ENCODE data around the gene TFAP2D.

Gene TFAP2D

GRCh38 chr6:50807035-50807434 lies 93.7 kb downstream of the TFAP2D start:
- no peak overlapping the region for H3K27ac ChIP-seq
- TF ChIP-seq, protein P1, sequence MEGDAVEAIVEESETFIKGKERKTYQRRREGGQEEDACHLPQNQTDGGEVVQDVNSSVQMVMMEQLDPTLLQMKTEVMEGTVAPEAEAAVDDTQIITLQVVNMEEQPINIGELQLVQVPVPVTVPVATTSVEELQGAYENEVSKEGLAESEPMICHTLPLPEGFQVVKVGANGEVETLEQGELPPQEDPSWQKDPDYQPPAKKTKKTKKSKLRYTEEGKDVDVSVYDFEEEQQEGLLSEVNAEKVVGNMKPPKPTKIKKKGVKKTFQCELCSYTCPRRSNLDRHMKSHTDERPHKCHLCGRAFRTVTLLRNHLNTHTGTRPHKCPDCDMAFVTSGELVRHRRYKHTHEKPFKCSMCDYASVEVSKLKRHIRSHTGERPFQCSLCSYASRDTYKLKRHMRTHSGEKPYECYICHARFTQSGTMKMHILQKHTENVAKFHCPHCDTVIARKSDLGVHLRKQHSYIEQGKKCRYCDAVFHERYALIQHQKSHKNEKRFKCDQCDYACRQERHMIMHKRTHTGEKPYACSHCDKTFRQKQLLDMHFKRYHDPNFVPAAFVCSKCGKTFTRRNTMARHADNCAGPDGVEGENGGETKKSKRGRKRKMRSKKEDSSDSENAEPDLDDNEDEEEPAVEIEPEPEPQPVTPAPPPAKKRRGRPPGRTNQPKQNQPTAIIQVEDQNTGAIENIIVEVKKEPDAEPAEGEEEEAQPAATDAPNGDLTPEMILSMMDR (conservative IDR thresholded peaks at IDR 0.05; ENCODE audit: low read depth): no peak
- CTCF ChIA-PET: no interaction called here
- no peak for DNase-seq (ENCODE audit: low spot score)
- POLR2A ChIA-PET (ENCODE audit: low non-redundant PET): no interaction called here

DNA sequence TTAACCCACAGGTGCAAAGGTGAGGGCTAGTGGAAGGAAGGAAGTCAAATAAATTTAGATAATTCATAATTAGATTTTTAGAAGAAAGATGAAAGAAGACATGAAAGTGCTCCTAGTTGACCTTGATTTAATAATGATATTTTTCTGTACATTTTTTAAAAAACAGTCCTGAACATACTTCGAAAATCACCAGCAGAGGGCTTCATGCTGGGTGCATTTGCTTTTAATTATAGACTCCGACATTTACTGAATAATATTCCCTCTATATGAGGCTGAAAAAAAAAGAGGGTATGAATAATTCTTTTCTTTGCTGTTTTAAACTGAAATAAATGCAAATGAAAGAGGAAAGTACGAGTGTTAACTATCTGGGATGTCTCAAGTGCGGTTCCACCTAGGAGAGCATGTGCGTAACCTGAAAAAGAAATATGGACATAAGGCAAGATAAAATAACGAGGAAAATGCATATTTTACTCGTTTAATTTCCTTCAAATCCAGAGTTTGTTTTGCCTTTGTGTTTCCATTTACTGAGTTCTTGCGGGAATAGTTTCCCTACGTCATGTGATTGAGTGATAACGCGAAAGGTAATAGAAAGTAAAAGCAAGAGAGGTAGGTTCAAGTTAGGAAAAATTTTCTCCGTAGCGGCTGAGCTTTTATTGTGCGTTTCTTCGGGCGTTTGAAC lies 102.2 kb downstream of the TFAP2D start:
- ChIA-PET CTCF (interaction anchor here (0.6 to 0.7 kb wide), 6 partner anchors 137 to 724 kb away, joined by 3 to 5 read pairs (median 4); no protein-coding TSS in a partner anchor), POLR2A (ENCODE audit: low non-redundant PET) (no interaction called here)
- DNase-seq (ENCODE audit: low spot score): peak; percentile 8
- no peak overlapping the region for H3K27ac ChIP-seq
- TF ChIP-seq, protein P1 (conservative IDR thresholded peaks at IDR 0.05; ENCODE audit: low read depth): no peak

GRCh38 chr6:50816115-50816675 lies 102.9 kb downstream of the TFAP2D start:
- TF ChIP-seq, protein P1 (conservative IDR thresholded peaks at IDR 0.05; ENCODE audit: low read depth): peak; percentile 73
- POLR2A ChIA-PET (ENCODE audit: low non-redundant PET): no interaction called here
- H3K27ac ChIP-seq: no peak overlapping the region
- CTCF ChIA-PET: interaction anchor here (0.6 to 0.7 kb wide), 6 partner anchors 136 to 723 kb away, joined by 3 to 5 read pairs (median 4); no protein-coding TSS in a partner anchor
- DNase-seq (ENCODE audit: low spot score): peak; percentile 54

- TF ChIP-seq, protein P1 (conservative IDR thresholded peaks at IDR 0.05; ENCODE audit: low read depth): no peak
- no peak overlapping the region for H3K27ac ChIP-seq
- ChIA-PET POLR2A (ENCODE audit: low non-redundant PET) (no interaction called here), CTCF (interaction anchor here (0.7 kb wide), 1 partner anchor 725 kb away, joined by 3 read pairs; no protein-coding TSS in a partner anchor)
- no peak for DNase-seq (ENCODE audit: low spot score)
These were observed 103.8 kb downstream of the TFAP2D start for GRCh38 chr6:50816947-50817645.

- POLR2A ChIA-PET (ENCODE audit: low non-redundant PET): no interaction called here
- CTCF ChIA-PET: interaction anchor here (0.7 kb wide), 1 partner anchor 725 kb away, joined by 3 read pairs; no protein-coding TSS in a partner anchor
These were observed 104.3 kb downstream of the TFAP2D start for GRCh38 chr6:50817646-50817950.

DNA sequence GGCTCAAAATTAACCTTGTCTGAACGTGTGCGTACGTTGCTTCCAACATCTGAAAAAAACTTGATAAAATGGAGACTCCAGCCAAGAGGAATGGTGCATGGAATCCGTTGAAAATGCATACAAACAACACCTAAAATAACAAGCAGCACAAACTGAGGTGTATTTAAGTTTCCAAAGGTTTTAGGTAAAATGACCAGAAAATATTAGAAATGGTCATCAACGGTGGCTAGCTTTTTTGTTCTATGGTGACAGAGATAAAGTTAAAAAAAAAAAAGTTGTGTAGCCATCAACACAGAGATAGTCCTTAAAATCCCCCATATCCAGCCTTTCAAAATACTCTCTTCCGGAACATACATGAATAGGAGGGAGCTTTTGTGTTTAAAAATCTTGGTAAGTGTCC lies 104.7 kb downstream of the TFAP2D start:
- no peak overlapping the region for H3K27ac ChIP-seq
- POLR2A ChIA-PET (ENCODE audit: low non-redundant PET): no interaction called here
- no peak for DNase-seq (ENCODE audit: low spot score)
- CTCF ChIA-PET: interaction anchor here (0.7 kb wide), 1 partner anchor 724 kb away, joined by 3 read pairs; no protein-coding TSS in a partner anchor
- TF ChIP-seq, protein P1 (conservative IDR thresholded peaks at IDR 0.05; ENCODE audit: low read depth): no peak

More at GRCh38 chr6:50817646-50817950, 104.3 kb downstream of the TFAP2D start:
- no peak overlapping the region for H3K27ac ChIP-seq
- TF ChIP-seq, protein P1 (conservative IDR thresholded peaks at IDR 0.05; ENCODE audit: low read depth): no peak
- DNase-seq (ENCODE audit: low spot score): no peak
